C4-2B (cell line): ENCODE measurements around the gene AP3M1.

Source experiments
- ZFX ChIP-seq: fragments of 450-650 bp; IDR thresholded peaks from 2 replicates; pipeline ENCODE4 v1.6.1; 2017
- TF ChIP-seq, protein P1 (sequence below): fragments of 450-650 bp; conservative IDR thresholded peaks from 2 replicates; pipeline ENCODE4 v1.5.1; 2017; ENCODE audit warnings: mild to moderate bottlenecking

GRCh38 chr10:74164716-74165529 is 14.3 kb upstream of the AP3M1 start:
- TF ChIP-seq, protein P1, sequence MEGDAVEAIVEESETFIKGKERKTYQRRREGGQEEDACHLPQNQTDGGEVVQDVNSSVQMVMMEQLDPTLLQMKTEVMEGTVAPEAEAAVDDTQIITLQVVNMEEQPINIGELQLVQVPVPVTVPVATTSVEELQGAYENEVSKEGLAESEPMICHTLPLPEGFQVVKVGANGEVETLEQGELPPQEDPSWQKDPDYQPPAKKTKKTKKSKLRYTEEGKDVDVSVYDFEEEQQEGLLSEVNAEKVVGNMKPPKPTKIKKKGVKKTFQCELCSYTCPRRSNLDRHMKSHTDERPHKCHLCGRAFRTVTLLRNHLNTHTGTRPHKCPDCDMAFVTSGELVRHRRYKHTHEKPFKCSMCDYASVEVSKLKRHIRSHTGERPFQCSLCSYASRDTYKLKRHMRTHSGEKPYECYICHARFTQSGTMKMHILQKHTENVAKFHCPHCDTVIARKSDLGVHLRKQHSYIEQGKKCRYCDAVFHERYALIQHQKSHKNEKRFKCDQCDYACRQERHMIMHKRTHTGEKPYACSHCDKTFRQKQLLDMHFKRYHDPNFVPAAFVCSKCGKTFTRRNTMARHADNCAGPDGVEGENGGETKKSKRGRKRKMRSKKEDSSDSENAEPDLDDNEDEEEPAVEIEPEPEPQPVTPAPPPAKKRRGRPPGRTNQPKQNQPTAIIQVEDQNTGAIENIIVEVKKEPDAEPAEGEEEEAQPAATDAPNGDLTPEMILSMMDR: no peak
- no peak for TF ChIP-seq ZFX
